Measurements from ENCODE around the gene ATP2B2.
"Not testable (repeated sequence)": the region's sequence is repeated elsewhere in the genome, so short reads cannot be mapped to it uniquely, and the experiment has no call there.

The ATP2B2 gene

GRCh38 chr3:10389339-10389738, 116.0 kb downstream of the ATP2B2 start:
- H3K27ac ChIP-seq, result no peak overlapping the region
- TF ChIP-seq, protein P1, sequence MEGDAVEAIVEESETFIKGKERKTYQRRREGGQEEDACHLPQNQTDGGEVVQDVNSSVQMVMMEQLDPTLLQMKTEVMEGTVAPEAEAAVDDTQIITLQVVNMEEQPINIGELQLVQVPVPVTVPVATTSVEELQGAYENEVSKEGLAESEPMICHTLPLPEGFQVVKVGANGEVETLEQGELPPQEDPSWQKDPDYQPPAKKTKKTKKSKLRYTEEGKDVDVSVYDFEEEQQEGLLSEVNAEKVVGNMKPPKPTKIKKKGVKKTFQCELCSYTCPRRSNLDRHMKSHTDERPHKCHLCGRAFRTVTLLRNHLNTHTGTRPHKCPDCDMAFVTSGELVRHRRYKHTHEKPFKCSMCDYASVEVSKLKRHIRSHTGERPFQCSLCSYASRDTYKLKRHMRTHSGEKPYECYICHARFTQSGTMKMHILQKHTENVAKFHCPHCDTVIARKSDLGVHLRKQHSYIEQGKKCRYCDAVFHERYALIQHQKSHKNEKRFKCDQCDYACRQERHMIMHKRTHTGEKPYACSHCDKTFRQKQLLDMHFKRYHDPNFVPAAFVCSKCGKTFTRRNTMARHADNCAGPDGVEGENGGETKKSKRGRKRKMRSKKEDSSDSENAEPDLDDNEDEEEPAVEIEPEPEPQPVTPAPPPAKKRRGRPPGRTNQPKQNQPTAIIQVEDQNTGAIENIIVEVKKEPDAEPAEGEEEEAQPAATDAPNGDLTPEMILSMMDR (conservative IDR thresholded peaks at IDR 0.05), result no peak

- TF ChIP-seq, protein P1 (conservative IDR thresholded peaks at IDR 0.05), result no peak
These were observed 117.3 kb downstream of the ATP2B2 start for GRCh38 chr3:10387881-10388609.

DNA sequence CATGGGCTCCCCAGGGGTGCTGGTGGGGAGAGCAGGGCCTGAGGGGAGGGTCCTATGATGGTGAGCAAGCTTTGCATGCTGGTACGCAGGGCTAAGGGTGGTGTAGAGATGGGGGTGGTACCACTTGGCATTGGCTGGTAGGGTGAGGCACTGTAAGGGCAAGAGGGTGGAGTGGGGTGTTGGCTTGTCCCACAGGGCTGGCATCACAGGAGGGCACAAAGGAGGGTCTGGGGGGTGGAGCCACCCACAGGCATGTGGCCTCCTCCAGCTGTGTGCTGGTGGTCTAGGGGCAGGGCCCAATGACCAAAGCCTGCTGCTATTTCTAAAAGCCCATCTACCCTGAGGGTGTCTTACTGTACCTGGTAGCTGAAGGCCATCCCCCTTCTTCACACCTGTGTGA, 119.3 kb downstream of the ATP2B2 start:
- H3K27ac ChIP-seq, result no peak overlapping the region

More at GRCh38 chr3:10387881-10388609, 117.3 kb downstream of the ATP2B2 start:
- no peak overlapping the region for H3K27ac ChIP-seq

GRCh38 chr3:10384541-10385360, 120.6 kb downstream of the ATP2B2 start:
- no peak overlapping the region for H3K27ac ChIP-seq
- TF ChIP-seq, protein P1 (conservative IDR thresholded peaks at IDR 0.05), result no peak

More for the DNA sequence above, 119.3 kb downstream of the ATP2B2 start:
- TF ChIP-seq, protein P1 (conservative IDR thresholded peaks at IDR 0.05), result no peak

- TF ChIP-seq, protein P1 (conservative IDR thresholded peaks at IDR 0.05), result no peak
- no peak overlapping the region for H3K27ac ChIP-seq
These were observed 121.5 kb downstream of the ATP2B2 start for GRCh38 chr3:10383850-10384248.

DNA sequence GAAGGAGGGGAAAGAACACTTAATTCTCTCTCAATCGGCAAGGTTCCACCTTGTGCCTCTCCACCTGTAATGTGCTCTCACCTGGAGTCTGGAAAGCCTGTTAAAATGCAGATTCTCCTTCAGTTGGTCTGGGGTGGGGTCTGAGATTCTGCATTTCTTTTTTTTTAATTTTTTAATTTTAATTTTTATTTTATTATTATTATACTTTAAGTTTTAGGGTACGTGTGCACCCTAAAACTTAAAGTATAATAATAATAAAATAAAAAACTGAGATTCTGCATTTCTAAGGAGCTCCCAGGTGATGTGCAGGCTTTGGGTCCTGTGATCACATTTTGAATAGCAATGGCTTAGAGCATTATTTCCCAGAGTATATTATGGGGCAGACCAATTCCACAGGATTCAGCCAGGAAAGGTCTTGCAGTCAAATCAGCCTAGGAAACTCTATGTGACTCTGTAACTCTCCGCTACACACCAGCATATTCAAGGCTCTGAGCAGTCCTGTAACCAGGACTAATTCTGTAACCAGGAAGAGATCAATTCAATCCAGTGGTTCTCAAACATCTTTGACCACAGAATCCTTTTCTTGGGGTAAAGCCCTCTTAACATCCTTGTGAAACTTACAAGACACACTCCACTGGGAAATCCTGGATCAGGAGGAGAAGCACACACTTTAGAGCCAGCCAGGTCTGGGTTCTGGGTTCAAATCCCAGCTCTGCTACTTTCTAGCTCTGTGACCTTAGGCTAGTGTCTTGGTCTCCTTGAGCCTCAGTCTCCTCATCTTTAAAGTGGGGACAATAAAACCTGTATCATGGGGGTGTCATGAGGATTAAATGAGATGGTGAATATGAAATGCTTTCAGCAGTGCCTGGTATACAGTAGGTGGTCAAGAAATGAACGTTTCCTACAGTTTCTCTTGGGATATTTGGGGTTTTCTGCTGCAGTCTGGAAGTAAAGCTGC, 122.2 kb downstream of the ATP2B2 start:
- TF ChIP-seq, protein P1 (conservative IDR thresholded peaks at IDR 0.05), result no peak
- no peak overlapping the region for H3K27ac ChIP-seq

DNA sequence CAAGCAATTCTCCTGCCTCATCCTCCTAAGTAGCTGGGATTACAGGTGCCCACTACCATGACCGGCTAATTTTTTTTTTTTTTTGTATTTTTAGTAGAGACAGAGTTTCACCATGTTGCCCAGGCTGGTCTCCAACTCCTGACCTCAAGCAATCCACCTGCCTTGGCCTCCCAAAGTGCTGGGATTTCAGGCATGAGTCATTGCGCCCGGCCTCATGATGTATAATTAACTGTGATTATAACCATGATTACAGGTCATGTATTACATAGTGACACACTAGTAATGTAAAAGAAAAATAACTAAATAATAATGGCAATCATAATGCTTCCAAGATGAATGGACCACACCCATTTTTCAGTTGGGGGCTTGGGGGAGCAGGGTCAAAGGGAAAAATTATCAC, 122.9 kb downstream of the ATP2B2 start:
- H3K27ac ChIP-seq, result not testable (repeated sequence)
